Measurements from ENCODE around the gene ADAMTS12.

ADAMTS12 gene

GRCh38 chr5:33536802-33537201 is 355.0 kb downstream of the ADAMTS12 start:
- Histone ChIP-seq H3K9me3 (ENCODE audit: severe bottlenecking) (no peaks in the 10 kb centered on the region), H3K4me3 (ENCODE audit: severe bottlenecking) (no peak overlapping the region)

GRCh38 chr5:33531824-33532223 is 360.0 kb downstream of the ADAMTS12 start:
- Histone ChIP-seq H3K4me3 (ENCODE audit: severe bottlenecking) (no peak overlapping the region), H3K9me3 (ENCODE audit: severe bottlenecking) (no peaks in the 10 kb centered on the region), H3K27me3 (ENCODE audit: insufficient read depth, poor library complexity, severe bottlenecking) (no peaks in the 10 kb centered on the region), H3K36me3 (ENCODE audit: low read depth) (no peaks in the 10 kb centered on the region), H3K27ac (ENCODE audit: poor library complexity, severe bottlenecking) (no peak overlapping the region), H3K4me1 (ENCODE audit: insufficient read depth, poor library complexity, severe bottlenecking) (no peaks in the 10 kb centered on the region)
- ATAC-seq (ENCODE audit: low read depth) (no peak), DNase-seq (ENCODE audit: low spot score) (no peak)
- no peak for TF ChIP-seq CTCF (IDR thresholded peaks at IDR 0.05; ENCODE audit: poor library complexity, severe bottlenecking)

More at GRCh38 chr5:33536802-33537201, 355.0 kb downstream of the ADAMTS12 start:
- peaks cover 12% of the 10 kb centered on the region for H3K27me3 ChIP-seq (ENCODE audit: insufficient read depth, poor library complexity, severe bottlenecking)
- DNase-seq (ENCODE audit: low spot score) (no peak), ATAC-seq (ENCODE audit: low read depth) (no peak)
- no peak for TF ChIP-seq CTCF (IDR thresholded peaks at IDR 0.05; ENCODE audit: poor library complexity, severe bottlenecking)
- H3K4me1 ChIP-seq (ENCODE audit: insufficient read depth, poor library complexity, severe bottlenecking) = no peaks in the 10 kb centered on the region
- no peaks in the 10 kb centered on the region for H3K36me3 ChIP-seq (ENCODE audit: low read depth)
- H3K27ac ChIP-seq (ENCODE audit: poor library complexity, severe bottlenecking) = no peak overlapping the region

GRCh38 chr5:33531037-33531298 is 360.8 kb downstream of the ADAMTS12 start:
- H3K27ac ChIP-seq (ENCODE audit: poor library complexity, severe bottlenecking) = no peak overlapping the region
- no peaks in the 10 kb centered on the region for H3K9me3 ChIP-seq (ENCODE audit: severe bottlenecking)
- DNase-seq (ENCODE audit: low spot score) (no peak), ATAC-seq (ENCODE audit: low read depth) (no peak)
- no peaks in the 10 kb centered on the region for H3K27me3 ChIP-seq (ENCODE audit: insufficient read depth, poor library complexity, severe bottlenecking)
- H3K4me3 ChIP-seq (ENCODE audit: severe bottlenecking) = no peak overlapping the region
- H3K4me1 ChIP-seq (ENCODE audit: insufficient read depth, poor library complexity, severe bottlenecking) = no peaks in the 10 kb centered on the region
- no peaks in the 10 kb centered on the region for H3K36me3 ChIP-seq (ENCODE audit: low read depth)
- no peak for TF ChIP-seq CTCF (IDR thresholded peaks at IDR 0.05; ENCODE audit: poor library complexity, severe bottlenecking)

- no peak overlapping the region for H3K4me3 ChIP-seq (ENCODE audit: severe bottlenecking)
- no peaks in the 10 kb centered on the region for H3K27me3 ChIP-seq (ENCODE audit: insufficient read depth, poor library complexity, severe bottlenecking)
- no peak for TF ChIP-seq CTCF (IDR thresholded peaks at IDR 0.05; ENCODE audit: poor library complexity, severe bottlenecking)
- H3K36me3 ChIP-seq (ENCODE audit: low read depth) = no peaks in the 10 kb centered on the region
- no peak for ATAC-seq (ENCODE audit: low read depth)
- no peak for DNase-seq (ENCODE audit: low spot score)
- no peaks in the 10 kb centered on the region for H3K9me3 ChIP-seq (ENCODE audit: severe bottlenecking)
- H3K27ac ChIP-seq (ENCODE audit: poor library complexity, severe bottlenecking) = no peak overlapping the region
- no peaks in the 10 kb centered on the region for H3K4me1 ChIP-seq (ENCODE audit: insufficient read depth, poor library complexity, severe bottlenecking)
Observed at GRCh38 chr5:33530183-33531036, 361.4 kb downstream of the ADAMTS12 start.

- Histone ChIP-seq H3K9me3 (ENCODE audit: severe bottlenecking) (no peaks in the 10 kb centered on the region), H3K4me1 (ENCODE audit: insufficient read depth, poor library complexity, severe bottlenecking) (no peaks in the 10 kb centered on the region), H3K27ac (ENCODE audit: poor library complexity, severe bottlenecking) (no peak overlapping the region), H3K4me3 (ENCODE audit: severe bottlenecking) (no peak overlapping the region), H3K36me3 (ENCODE audit: low read depth) (no peaks in the 10 kb centered on the region), H3K27me3 (ENCODE audit: insufficient read depth, poor library complexity, severe bottlenecking) (no peaks in the 10 kb centered on the region)
- ATAC-seq (ENCODE audit: low read depth) (no peak), DNase-seq (ENCODE audit: low spot score) (no peak)
- no peak for TF ChIP-seq CTCF (IDR thresholded peaks at IDR 0.05; ENCODE audit: poor library complexity, severe bottlenecking)
Observed at GRCh38 chr5:33527696-33528095, 364.1 kb downstream of the ADAMTS12 start.

Measured in RWPE2 (cell line).